H7 (cell line): ENCODE data around the gene SLC1A3. TPM values are rescaled to one million over a fixed set of nuclear protein-coding genes. Genes with fewer than 3 reads are reported as not detected.
A peak's percentile ranks its signal among the peaks of the same experiment; 100 is the strongest.

Experiments used
- DNase-seq: peaks from one replicate; pipeline ENCODE4 v3.0.0; 2012
- H3K27me3 ChIP-seq: 2 replicates; pipeline ENCODE4 v1.6.0; 2011; ENCODE audit warnings: mild to moderate bottlenecking, low read length; ENCODE audit not compliant: control insufficient read depth, insufficient read depth
- H3K36me3 ChIP-seq: replicated peaks from 2 replicates; pipeline ENCODE4 v1.5.1; 2011; ENCODE audit warnings: low read length; ENCODE audit not compliant: control insufficient read depth, insufficient read depth
- H3K4me3 ChIP-seq: 2 replicates; pipeline ENCODE4 v1.5.1; 2011; ENCODE audit warnings: low read depth, mild to moderate bottlenecking, control low read depth, low read length, moderate library complexity; ENCODE audit not compliant: insufficient read depth
- total RNA-seq: library from RNA; depleted of rRNA; stranded (reverse); fragments of >200 nt; shearing (Covaris generic); gene quantifications from 2 replicates; pipeline ENCODE4 v1.2.3, GENCODE V29; 2014

SLC1A3 gene
- total RNA-seq, 1 experiment from 2014 or later = 48.8 TPM

- H3K36me3 ChIP-seq = no peaks in the 10 kb centered on the region
- no peaks in the 10 kb centered on the region for H3K27me3 ChIP-seq
- DNase-seq = no peak
- no peak overlapping the region for H3K4me3 ChIP-seq
These were observed 4.2 kb downstream of the SLC1A3 start for GRCh38 chr5:36610621-36611020.

GRCh38 chr5:36611520-36612274, 5.3 kb downstream of the SLC1A3 start:
- H3K27me3 ChIP-seq = no peaks in the 10 kb centered on the region

GRCh38 chr5:36613241-36613640, 6.8 kb downstream of the SLC1A3 start:
- no peaks in the 10 kb centered on the region for H3K36me3 ChIP-seq
- no peak overlapping the region for H3K4me3 ChIP-seq
- H3K27me3 ChIP-seq = no peaks in the 10 kb centered on the region
- no peak for DNase-seq

More at GRCh38 chr5:36611520-36612274, 5.3 kb downstream of the SLC1A3 start:
- DNase-seq = no peak
- no peaks in the 10 kb centered on the region for H3K36me3 ChIP-seq
- no peak overlapping the region for H3K4me3 ChIP-seq

- H3K4me3 ChIP-seq = no peak overlapping the region
These were observed 7.6 kb downstream of the SLC1A3 start for GRCh38 chr5:36613771-36614656.

GRCh38 chr5:36614657-36615308, 8.4 kb downstream of the SLC1A3 start:
- Histone ChIP-seq H3K36me3 (no peaks in the 10 kb centered on the region), H3K27me3 (no peaks in the 10 kb centered on the region), H3K4me3 (no peak overlapping the region)
- DNase-seq = no peak

More at GRCh38 chr5:36613771-36614656, 7.6 kb downstream of the SLC1A3 start:
- no peaks in the 10 kb centered on the region for H3K27me3 ChIP-seq
- no peaks in the 10 kb centered on the region for H3K36me3 ChIP-seq
- DNase-seq = no peak

GRCh38 chr5:36619012-36619635, 12.7 kb downstream of the SLC1A3 start:
- H3K4me3 ChIP-seq = no peak overlapping the region
- peak; percentile 50 for DNase-seq
- no peaks in the 10 kb centered on the region for H3K36me3 ChIP-seq
- H3K27me3 ChIP-seq = no peaks in the 10 kb centered on the region

- Histone ChIP-seq H3K27me3 (no peaks in the 10 kb centered on the region), H3K36me3 (no peaks in the 10 kb centered on the region), H3K4me3 (no peak overlapping the region)
- DNase-seq = no peak
These were observed 15.6 kb downstream of the SLC1A3 start for GRCh38 chr5:36621985-36622384.

- DNase-seq = no peak
- H3K27me3 ChIP-seq = no peaks in the 10 kb centered on the region
- no peaks in the 10 kb centered on the region for H3K36me3 ChIP-seq
- H3K4me3 ChIP-seq = no peak overlapping the region
These were observed 17.4 kb downstream of the SLC1A3 start for GRCh38 chr5:36623832-36624231.

- Histone ChIP-seq H3K27me3 (no peaks in the 10 kb centered on the region), H3K4me3 (no peak overlapping the region), H3K36me3 (no peaks in the 10 kb centered on the region)
- no peak for DNase-seq
These were observed 17.9 kb downstream of the SLC1A3 start for GRCh38 chr5:36624277-36624676.

GRCh38 chr5:36628695-36629094, 22.3 kb downstream of the SLC1A3 start:
- DNase-seq = no peak
- Histone ChIP-seq H3K27me3 (no peaks in the 10 kb centered on the region), H3K4me3 (no peak overlapping the region), H3K36me3 (no peaks in the 10 kb centered on the region; the same call in none of the 2 replicates)

- no peaks in the 10 kb centered on the region for H3K27me3 ChIP-seq
- DNase-seq = no peak
- H3K36me3 ChIP-seq = no peaks in the 10 kb centered on the region; the same call in none of the 2 replicates
- H3K4me3 ChIP-seq = no peak overlapping the region
These were observed 23.3 kb downstream of the SLC1A3 start for GRCh38 chr5:36629729-36630128.

GRCh38 chr5:36630201-36631145, 24.1 kb downstream of the SLC1A3 start:
- no peaks in the 10 kb centered on the region; the same call in none of the 2 replicates for H3K36me3 ChIP-seq
- no peak overlapping the region for H3K4me3 ChIP-seq
- no peaks in the 10 kb centered on the region for H3K27me3 ChIP-seq
- no peak for DNase-seq

GRCh38 chr5:36631154-36631553, 24.7 kb downstream of the SLC1A3 start:
- Histone ChIP-seq H3K36me3 (no peaks in the 10 kb centered on the region; the same call in none of the 2 replicates), H3K4me3 (no peak overlapping the region), H3K27me3 (no peaks in the 10 kb centered on the region)
- no peak for DNase-seq
